ENCODE results near the gene IFT25.
"Not testable (repeated sequence)": the region's sequence is repeated elsewhere in the genome, so short reads cannot be mapped to it uniquely, and the experiment has no call there.

Gene IFT25

GRCh38 chr1:53927376-53927881 lies 18.1 kb downstream of the IFT25 start:
- DNase-seq: no peak

DNA sequence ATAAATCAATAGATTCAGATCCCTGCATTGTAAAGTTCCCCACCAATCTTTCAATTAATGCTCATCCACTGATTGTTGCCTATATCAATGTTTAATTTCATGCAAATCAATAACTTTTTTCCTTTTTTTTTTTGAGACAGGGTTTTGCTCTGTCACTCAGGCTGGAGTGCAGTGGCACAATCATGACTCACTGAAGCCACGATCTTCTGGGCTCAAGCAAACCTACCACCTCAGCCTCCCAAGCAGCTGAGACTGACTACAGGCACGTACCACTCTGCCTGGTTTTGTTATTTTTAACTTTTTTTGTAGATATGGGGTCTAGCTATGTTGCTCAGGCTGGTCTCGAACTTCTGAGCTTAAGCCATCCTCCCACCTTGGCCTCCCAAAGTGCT lies 25.8 kb downstream of the IFT25 start:
- no peak for DNase-seq

GRCh38 chr1:53918343-53918742 lies 27.2 kb downstream of the IFT25 start:
- no peak for DNase-seq

DNA sequence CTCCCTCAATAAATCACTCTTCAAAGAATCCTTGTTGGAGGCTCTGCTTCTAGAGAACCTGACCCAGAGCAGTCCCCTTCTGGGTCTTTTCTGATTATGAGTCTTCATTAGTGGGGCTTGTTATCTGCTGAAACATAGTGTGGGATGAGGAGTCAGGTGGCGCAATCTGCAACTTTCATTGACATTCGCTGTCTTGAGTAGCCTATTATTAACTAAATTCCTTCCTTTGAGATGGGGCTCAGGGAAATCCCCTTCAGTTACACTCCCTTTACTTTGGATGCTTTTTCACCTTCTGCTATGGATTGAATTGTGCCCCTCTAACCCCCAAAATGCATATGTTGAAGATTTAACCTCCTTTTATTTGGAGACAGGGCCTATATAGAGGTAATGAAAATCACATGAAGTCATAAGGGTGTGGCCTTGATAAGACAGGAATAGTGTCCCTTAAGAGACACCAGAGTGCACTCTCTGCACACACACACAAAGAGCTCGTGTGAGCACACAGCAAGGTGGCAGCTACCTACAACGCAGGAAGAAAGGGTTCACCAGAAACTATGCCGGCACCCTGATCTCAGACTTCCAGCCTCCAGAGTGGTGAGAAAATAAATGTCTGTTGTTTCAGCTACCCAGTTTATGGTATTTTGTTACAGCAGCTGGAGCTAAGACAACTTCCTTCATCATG lies 32.0 kb downstream of the IFT25 start:
- DNase-seq: no peak

GRCh38 chr1:53911442-53911841 lies 34.1 kb downstream of the IFT25 start:
- DNase-seq: no peak

GRCh38 chr1:53909946-53910345 lies 35.6 kb downstream of the IFT25 start:
- no peak for DNase-seq

DNA sequence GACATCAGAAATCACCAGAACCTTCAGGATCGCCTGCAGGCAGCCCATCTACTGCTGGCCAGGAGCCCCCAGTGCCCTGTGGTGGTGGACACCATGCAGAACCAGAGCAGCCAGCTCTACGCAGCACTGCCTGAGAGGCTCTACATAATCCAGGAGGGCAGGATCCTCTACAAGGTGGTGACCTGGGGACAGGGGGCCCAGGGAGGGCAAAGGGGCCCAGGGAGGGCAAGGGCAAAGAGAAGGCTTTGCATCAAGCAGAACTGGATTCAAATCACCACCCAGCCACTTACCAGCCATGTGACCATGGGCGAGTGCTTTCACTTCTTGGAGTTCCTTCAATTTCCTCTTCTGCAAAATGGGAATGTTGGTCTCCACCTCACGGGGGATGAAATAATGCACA lies 39.4 kb downstream of the IFT25 start:
- DNase-seq: no peak

DNA sequence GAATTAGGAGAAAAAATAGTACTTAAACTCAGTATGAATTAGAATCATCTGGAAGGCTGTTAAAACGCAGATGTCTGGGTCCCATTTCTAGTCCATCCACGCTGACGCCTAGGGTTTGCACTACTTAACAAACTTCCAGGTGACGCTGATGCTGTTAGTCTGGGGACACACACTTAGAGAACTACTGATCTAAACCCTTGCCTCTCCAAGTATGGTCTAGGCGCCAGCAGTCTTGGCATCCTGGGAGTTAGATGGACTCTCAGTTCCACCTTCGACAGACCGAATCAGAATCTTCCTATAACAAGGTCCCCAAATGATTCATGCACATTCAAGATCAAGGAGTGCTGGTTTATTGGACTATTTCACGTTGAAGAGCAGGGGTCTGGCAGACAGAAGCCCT lies 40.0 kb downstream of the IFT25 start:
- no peak for DNase-seq

DNA sequence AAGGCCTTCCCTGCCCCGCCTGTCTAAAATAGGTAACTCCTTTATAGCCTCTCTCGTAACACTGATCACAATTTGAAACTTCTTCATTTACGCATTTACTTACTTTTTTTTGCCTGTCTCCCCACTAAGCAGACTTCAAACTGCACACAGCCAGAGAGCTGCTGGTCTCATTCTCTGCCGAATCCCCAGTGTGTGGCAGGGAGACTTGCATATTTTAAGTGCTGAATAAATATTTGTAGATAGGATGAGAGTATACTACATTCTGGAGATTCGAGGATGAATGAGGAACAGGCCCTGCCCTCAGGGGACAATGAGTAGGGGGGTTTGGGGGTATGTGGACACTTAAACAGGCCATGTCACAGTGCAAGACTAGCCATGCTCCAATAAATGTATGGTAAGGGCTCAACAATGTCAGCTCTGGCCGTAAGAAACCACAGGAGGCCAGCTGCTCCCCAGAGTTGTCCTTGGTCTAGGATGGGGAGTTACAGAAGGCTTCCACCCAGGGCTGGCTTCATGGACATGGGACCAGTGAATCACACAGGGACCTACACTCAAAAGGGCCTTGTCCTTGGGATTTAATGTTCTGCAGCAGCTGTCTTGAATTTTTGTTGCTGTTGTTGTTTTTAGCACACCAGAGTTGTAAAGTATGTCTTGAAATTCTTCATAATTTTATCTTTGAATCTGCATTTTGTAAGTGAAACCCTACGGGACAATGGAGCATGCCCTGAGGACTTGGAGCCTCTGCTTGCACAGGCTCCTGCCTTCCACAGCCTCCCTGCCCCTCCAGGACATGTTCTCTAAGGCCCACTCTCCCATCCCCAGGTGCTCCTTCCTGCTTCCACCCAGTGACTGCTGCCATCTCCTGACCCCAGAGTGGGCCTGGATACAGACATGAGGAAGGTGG lies 43.0 kb downstream of the IFT25 start:
- DNase-seq: no peak

GRCh38 chr1:53899708-53900107 lies 45.8 kb downstream of the IFT25 start:
- no peak for DNase-seq

DNA sequence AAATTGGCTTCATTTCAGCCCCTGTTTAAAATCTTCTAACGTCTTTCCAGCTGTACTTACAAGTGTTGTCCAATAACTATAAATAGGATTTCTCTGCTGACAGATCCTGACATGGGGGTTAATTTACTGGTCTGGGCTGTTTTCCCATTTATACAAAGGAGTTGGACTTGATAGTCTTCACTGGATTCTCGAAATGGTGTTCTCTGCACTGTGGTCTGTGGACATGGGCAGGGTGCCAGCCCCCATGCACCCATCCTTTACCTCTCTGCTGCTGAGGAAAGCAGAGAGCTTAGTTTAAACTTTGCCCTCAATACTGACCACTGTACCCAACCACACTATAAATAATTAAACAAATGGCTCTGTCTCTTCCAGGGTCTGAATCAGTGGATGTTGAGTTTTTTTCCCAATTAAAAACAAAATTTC lies 46.3 kb downstream of the IFT25 start:
- no peak for DNase-seq

- no peak for DNase-seq
Observed at GRCh38 chr1:53896635-53897229, 48.8 kb downstream of the IFT25 start.

DNA sequence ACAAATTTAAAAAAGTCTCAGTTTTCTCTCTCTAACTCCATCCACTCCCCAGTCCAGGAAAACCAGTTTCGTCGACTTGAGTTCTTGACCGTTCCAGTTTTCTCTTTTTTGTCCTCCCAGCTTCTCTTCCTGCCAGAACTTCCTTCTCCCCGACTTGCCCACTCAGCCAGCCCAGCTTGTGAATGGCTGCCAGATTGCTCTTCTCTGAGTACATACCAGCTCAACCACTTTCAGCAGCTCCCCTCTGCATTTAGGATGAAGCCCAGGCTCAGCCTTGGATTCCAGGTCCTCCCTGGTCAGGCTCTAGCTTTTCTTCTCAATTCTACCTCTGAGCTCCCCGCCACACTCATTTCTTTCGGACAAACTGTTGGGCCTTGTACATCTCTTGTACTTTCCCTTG lies 50.1 kb downstream of the IFT25 start:
- DNase-seq: no peak

DNA sequence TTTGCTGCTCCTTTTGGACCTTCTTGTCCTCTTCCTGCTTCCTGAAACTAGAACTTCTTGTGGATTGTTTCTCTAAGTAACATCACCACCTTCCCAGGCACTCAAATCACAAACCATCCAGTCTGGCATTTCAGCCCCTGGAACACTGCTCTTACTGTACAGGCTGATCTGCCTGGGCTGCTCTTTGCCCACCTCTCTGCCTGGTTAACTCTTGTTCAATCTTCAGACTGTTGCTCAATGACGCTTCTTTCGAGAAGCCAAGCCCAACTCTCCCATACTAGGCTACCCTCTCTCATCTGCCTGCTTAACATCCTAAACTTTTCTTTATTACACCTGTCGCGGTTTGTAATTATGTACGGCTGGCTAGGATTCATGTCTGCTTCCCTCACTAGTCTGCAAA lies 50.9 kb downstream of the IFT25 start:
- no peak for DNase-seq

GRCh38 chr1:53893999-53894636 lies 51.4 kb downstream of the IFT25 start, which contains the start of gene DIO1:
Gene DIO1 (plus strand): TSS chr1:53894187. CDS start chr1:53894211, 24 bp downstream.
- no peak for DNase-seq

DNA sequence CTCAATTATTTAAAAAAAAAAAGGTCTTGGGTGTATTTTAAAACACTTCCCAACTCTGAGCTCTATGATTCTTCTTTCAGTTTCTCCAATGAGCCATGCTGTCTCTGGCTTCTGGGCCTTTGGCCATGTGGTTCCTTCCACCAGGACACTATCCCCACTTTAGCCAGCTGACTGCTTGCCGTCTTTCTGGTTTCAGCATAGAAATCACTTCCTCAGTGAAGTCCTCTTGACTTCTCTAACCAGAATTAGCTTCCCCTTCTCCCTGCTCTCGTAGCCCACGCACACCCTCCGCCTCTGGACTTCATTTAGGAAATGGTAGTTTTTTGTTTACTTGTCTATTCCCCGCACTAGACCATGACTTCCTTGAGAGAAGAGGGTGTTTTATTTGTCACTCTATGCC lies 52.6 kb downstream of the IFT25 start:
- no peak for DNase-seq

GRCh38 chr1:53891678-53892077 lies 53.8 kb downstream of the IFT25 start:
- DNase-seq: no peak

GRCh38 chr1:53891018-53891417 lies 54.5 kb downstream of the IFT25 start:
- DNase-seq: no peak

GRCh38 chr1:53890522-53890941 lies 55.0 kb downstream of the IFT25 start:
- no peak for DNase-seq

GRCh38 chr1:53889304-53890298 lies 55.9 kb downstream of the IFT25 start, which contains the start of gene YIPF1:
Gene YIPF1 (minus strand): TSS chr1:53889797. CDS start chr1:53888937, 860 bp downstream.
- peak; percentile 83 for DNase-seq

GRCh38 chr1:53888681-53889080 lies 56.8 kb downstream of the IFT25 start:
- no peak for DNase-seq

DNA sequence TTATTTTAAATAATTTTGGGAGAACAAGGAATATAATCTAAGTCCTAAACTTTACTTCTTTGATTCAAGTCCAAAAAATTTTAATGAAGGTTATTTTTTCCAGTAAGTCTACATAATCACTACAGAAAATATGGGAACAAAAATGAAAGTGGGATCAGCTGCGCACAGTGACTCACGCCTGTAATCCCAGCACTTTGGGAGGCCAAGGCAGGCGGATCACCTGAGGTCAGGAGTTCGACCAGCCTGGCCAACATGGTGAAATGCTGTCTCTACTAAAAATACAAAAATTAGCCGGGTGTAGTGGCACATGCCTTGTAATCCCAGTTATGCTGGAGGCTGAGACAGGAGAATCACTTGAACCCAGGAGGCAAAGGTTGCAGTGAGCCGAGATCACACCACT lies 61.9 kb downstream of the IFT25 start:
- DNase-seq: not testable (repeated sequence)

All from NCI-H2171 treated with DMSO at 0.1 percent for 48 hours (cell line).